A673 (cell line): ENCODE data around the gene DYNLT1.

Experiments
- EZH2 ChIP-seq: fragments of 200-600 bp; sonication (generic); IDR thresholded peaks from 2 replicates; pipeline ENCODE4 v1.6.1; 2017; ENCODE audit warnings: borderline replicate concordance, low read depth, mild to moderate bottlenecking, mixed read lengths, antibody characterized with exemption, low read length; ENCODE audit not compliant: poor library complexity, severe bottlenecking
- TF ChIP-seq, protein P1 (sequence below): fragments of 300-800, 200-600 bp; sonication (generic); conservative IDR thresholded peaks from 2 replicates; pipeline ENCODE4 v1.5.1; 2017; ENCODE audit warnings: low read depth, mild to moderate bottlenecking, antibody characterized with exemption, low read length, moderate library complexity, mixed read lengths

GRCh38 chr6:158633127-158633526, 11.4 kb downstream of the DYNLT1 start:
- TF ChIP-seq, protein P1, sequence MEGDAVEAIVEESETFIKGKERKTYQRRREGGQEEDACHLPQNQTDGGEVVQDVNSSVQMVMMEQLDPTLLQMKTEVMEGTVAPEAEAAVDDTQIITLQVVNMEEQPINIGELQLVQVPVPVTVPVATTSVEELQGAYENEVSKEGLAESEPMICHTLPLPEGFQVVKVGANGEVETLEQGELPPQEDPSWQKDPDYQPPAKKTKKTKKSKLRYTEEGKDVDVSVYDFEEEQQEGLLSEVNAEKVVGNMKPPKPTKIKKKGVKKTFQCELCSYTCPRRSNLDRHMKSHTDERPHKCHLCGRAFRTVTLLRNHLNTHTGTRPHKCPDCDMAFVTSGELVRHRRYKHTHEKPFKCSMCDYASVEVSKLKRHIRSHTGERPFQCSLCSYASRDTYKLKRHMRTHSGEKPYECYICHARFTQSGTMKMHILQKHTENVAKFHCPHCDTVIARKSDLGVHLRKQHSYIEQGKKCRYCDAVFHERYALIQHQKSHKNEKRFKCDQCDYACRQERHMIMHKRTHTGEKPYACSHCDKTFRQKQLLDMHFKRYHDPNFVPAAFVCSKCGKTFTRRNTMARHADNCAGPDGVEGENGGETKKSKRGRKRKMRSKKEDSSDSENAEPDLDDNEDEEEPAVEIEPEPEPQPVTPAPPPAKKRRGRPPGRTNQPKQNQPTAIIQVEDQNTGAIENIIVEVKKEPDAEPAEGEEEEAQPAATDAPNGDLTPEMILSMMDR, result no peak
- TF ChIP-seq EZH2, result no peak
